EH (cell line): ENCODE results near the gene FASTKD2.

Experiments
- DNase-seq: peaks from one replicate; pipeline ENCODE4 v3.0.0-alpha.2; 2015; ENCODE audit warnings: low read depth

FASTKD2 gene

GRCh38 chr2:206838690-206839089 lies 73.3 kb downstream of the FASTKD2 start:
- no peak for DNase-seq

DNA sequence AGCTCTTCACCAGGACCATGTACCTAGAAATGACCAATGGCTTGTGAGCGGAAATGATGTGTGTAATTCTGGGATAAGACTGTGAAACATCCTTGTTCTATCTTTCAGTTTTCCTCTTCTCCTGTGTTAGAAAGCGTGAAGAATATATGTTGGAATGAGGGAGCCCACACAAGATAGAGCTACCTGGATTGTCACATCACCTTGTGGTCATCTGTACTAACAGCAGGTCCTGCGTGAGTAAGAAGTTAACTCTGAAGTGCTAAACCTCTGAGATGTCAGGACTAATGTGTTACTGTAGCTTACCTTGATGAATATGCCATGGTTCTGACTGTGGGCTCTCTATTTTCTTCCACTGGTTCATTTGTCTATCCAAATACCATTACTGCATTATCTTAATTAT lies 75.6 kb downstream of the FASTKD2 start:
- no peak for DNase-seq
